ENCODE results near the gene RPS6KB2.
"Not testable (repeated sequence)": the region's sequence is repeated elsewhere in the genome, so short reads cannot be mapped to it uniquely, and the experiment has no call there.

Gene RPS6KB2

GRCh38 chr11:67397986-67398660, 30.2 kb upstream of the RPS6KB2 start:
- DNase-seq, result no peak

GRCh38 chr11:67398661-67399563, 29.4 kb upstream of the RPS6KB2 start:
- no peak for DNase-seq

GRCh38 chr11:67400251-67400941, 27.9 kb upstream of the RPS6KB2 start:
- DNase-seq, result no peak

DNA sequence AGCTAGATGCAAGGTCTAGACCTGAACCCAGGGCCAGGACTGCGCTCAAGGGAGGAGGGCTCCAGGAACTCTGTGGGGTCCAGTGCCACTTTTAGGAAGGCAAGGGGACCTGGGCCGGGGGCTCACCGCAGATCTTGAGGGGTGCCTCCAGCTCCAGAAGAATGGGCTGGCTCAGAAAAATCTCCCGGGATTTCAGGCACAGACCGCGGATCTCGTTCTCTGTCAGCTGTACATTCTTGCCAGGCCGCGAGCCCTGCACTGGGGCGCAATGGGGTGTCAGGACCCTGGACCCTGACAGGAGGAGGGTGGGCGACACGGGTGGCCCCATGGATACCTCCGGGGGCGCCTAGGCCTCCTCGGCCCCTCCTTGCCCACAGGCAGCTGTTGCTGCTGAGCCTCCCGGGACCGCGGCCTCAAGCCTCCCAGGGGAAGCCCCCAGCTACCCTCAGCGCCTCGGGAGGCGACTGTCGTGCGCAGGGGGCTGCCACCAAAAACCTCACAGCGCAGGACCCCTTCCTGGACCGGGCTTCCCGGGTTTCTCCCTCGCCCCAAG, 27.3 kb upstream of the RPS6KB2 start:
- DNase-seq, result no peak

DNA sequence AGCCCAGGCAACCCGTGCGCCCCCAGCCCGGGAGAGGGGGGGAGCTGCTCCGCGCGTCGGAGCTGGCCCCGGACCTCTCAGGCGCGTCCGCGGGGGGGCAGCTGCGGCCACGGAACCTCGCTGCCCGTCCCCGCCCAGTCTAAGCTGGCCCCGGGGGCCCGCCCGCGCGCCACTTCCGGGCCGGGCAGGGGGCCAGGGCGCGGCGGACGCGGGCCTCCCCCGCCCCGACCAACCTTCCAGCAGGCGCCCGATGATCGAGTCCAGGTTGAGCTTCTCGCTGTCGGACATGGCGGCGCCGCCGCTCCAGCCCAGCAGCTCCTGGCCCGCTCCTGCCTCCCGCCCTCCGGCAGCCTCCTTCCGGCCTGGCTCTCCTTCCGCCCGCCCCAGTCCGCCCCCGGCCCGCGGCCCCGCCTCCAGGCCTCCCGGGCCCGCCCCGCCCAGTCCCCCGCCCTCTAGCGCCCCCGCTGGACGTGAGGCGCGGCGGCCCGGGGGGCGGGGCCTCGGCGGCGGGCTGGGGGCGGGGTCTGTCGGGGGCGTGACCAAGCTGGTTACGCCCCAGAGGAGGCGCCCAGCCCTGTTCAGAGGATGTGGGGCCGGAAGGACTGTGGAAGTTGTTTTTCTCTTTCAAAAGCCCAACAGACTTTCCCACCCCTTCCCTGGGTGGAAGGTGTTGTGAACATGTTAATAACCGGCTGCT, 26.7 kb upstream of the RPS6KB2 start, which contains the start of gene PPP1CA:
PPP1CA (minus strand) TSS at position 364 of the 697 bp plus-strand sequence; CDS start at position 288, 76 bp downstream.
- DNase-seq, result peak; percentile 87

DNA sequence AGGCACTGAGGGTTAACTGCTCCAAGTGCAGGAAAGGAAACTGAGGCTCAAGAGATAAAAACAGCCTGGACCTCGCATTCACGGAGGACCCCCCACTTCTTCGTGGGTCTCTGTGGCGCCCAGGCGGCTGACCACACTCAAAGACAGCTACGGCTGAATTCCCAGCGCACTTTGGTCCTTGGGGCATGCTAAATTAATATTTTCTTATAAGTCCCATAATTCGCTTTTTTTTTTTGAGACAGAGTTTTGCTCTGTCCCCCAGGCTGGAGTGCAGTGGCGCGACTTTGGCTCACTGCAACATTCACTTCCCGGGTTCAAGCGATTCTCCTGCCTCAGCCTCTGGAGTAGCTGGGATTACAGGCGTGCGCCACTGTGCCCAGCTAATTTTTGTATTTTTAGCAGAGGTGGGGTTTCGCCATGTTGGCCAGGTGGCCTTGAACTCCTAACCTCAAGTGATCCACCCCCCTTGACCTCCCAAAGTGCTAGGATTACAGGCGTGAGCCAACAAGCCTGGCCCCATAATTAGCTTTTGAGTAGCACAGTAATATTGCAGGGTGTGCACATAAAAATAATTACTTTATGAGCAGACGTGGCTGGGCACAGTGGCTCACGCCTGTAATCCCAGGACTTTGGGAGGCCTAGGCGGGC, 26.0 kb upstream of the RPS6KB2 start:
- DNase-seq, result not testable (repeated sequence)

DNA sequence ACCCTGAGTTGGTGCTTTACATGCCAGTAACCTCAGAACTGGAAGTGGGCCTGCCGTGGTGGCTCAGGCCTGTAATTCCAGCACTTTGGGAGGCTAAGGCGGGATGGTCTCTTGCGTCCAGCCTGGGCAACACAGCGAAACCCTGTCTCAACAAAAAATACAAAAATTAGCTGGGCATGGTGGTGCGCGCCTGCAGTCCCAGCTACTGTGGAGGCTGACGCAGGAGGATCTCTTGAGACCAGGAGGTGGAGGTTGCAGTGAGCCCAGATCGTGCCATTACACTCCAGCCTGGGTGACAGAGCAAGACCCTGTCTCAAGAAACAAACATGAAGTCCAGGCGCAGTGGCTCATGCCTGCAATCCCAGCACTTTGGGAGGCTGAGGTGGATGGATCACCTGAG, 25.2 kb upstream of the RPS6KB2 start:
- DNase-seq, result not testable (repeated sequence)

DNA sequence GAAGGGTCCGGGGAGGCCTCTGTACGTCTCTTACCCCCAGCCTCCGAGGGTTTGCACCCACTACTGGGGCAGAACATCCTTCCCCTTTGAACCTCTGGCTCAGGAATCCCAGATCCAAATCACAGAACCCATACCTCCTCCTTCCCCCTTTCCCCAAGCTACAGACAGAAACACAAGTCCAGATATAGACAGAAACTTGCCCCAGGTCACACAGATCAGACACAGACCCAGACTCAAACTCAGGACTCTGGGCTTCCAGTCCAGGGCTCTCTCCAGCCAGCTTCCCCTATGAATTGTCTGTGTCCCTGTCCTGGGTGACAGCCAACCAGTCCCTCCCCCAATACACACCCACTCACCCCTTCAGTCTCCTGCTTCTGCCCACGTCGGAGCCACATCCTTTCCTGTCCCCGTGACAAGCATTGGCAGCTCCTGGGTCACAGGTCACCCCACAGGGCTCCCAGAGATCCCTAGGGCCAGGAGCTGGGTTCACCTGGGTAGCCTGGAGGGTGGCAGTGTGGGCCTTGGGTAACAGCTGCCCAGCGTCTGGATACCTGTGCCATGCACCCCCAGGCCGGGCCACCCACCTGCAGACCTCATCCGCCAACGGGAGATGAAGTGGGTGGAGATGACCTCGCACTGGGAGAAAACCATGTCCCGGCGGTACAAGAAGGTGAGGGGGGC, 23.6 kb upstream of the RPS6KB2 start:
- DNase-seq, result peak; percentile 56

DNA sequence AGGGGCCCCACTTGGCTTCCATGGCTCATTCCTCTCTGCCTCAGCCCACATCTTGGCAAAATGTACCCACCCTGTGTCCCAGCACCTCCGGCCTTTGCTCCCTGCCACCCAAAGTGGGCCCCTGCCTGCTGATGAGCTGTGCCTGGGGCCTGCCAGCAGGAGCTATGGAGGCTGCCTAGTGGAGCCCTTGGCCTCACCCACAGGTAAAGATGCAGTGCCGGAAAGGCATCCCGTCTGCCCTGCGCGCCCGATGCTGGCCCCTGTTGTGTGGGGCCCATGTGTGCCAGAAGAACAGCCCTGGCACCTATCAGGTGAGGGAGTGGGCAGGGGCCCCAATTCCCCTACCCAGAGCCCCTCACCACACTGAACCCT, 23.1 kb upstream of the RPS6KB2 start:
- no peak for DNase-seq

- no peak for DNase-seq
These were observed 22.5 kb upstream of the RPS6KB2 start for GRCh38 chr11:67405688-67406339.

GRCh38 chr11:67406420-67406968, 21.8 kb upstream of the RPS6KB2 start:
- no peak for DNase-seq

DNA sequence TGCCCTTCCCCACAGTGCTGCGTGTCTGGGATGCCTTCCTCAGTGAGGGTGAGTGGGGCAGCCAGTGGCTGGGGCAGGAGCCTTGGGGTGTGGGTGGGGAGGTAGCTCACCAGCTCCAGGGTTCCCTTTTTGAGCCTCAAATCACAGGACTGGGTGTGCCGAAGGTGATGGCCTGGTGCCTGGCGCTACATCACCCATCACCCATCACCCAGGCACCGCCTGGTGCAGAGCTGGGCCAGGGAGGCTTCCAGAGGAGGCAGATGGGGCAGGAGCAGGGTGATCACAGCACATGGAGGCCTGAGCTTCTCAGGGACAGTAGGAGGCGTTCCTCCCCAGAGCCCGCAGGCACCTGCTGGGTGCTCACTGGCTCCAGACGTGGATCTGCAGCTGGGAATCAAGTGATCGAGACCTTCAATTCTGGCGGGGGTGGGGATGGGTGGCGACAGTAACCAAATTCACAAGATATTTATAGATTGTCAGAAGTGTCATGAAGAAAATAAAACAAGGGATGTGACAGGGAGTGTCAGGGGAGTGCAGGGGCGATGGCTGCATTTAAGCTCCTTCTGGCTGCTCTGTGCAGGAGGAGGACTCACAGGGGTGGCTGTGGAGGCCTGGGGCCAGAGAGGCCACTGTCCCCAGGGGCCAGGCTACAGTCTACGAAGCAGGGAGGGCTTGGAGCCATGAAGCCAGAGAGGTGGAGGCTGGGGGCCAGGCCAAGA, 21.2 kb upstream of the RPS6KB2 start:
- no peak for DNase-seq

- DNase-seq, result no peak
These were observed 20.6 kb upstream of the RPS6KB2 start for GRCh38 chr11:67407688-67408163.

DNA sequence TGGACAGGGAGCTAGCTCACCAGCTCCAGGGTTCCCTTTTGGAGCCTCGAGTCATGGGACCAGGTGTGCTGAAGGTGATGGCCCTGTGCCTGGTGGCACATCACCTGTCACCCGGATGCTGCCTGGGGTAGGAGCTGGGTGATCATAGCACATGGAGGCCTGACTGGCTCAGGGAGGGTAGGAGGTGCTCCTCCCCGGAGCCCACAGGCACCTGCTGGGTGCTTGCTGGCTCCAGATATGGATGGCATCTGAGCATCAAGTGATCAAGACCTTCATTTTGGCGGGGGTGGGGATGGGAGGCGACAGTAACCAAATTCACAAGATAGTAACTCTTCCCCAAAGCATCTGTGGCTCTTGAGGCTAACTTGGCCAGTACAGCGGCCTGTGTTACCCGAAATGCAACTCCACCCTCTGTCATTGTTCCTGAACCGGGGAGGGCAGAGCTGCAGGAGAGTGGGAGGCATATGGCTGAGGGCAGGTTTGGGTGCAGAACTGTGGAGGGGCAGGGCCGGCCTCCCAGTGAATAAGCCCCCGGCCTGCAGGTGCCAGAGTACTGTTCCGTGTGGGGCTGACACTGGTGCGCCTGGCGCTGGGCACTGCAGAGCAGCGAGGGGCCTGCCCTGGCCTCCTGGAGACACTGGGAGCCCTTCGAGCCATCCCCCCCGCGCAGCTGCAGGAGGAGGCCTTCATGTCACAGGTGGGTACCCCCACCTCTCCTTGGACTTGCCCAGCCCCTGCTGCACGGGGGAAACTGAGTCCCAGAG, 19.7 kb upstream of the RPS6KB2 start:
- DNase-seq, result no peak

DNA sequence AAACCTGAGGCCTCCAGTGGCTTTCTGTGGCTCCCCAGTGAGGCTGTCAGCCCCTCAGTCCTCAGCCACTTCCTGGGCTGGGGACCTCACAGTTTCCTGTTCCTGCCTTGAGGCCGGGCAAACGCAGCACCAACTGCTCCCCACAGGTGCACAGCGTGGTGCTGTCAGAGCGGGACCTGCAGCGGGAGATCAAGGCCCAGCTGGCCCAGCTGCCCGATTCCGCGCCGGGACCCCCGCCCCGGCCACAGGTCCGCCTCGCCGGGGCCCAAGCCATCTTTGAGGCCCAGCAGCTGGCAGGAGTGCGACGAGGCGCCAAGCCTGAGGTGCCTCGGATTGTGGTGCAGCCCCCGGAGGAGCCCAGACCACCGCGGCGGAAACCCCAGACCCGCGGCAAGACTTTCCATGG, 19.0 kb upstream of the RPS6KB2 start:
- DNase-seq, result peak; percentile 74

DNA sequence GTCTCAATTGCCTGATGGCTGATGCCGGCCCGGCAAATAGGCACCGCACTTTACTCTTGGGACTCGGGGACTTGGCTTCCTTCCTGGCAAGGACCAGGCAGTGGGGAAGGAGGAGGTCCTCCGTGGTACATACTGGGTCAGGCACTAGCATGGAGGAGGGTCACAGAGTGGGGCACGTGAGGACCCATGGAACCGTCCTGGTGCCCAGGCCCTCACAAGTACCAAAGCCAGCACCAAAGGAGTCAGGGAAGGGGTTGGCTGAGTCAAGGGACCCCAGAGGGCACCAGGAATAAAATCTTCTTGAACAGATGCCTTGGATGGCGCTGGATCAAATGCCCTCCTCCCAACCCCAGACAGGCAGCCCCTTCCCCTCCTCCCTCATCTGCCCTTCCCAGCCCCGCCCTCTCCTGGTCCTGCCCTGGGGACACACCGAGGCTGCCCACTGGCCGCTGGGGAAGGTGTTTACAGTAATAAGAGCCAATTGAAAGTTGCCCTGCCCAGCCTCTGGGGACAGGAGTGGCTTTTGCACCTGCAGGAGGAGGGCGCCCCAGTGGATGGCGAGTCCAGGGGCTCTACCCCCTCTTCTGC, 18.4 kb upstream of the RPS6KB2 start:
- DNase-seq, result no peak

GRCh38 chr11:67410369-67410831, 17.9 kb upstream of the RPS6KB2 start:
- no peak for DNase-seq
